Activated CD8-positive, alpha-beta T cell treated with anti-CD3 and anti-CD28 coated beads for 36 hours (primary cell): ENCODE results near the gene ATP6V1C2. TPM values are rescaled to one million over a fixed set of nuclear protein-coding genes. Genes with fewer than 3 reads are reported as not detected.

Source experiments
- ATAC-seq: fragments of 200-7000 bp; cut with Tn5 transposase; one replicate; pipeline ENCODE4 v1.10.0; 2021; ENCODE audit warnings: mild to moderate bottlenecking, moderate library complexity
- CTCF ChIA-PET: fragments of 350-600 bp; sonication (Branson Sonifier 250); formaldehyde crosslinking; loops from one replicate; lab custom pipeline; 2021; ENCODE audit warnings: antibody characterized with exemption; lab: Charles Lee
- POLR2A ChIA-PET: fragments of 350-600 bp; sonication (Branson Sonifier 250); formaldehyde crosslinking; loops from one replicate; lab custom pipeline; 2021; ENCODE audit warnings: antibody characterized with exemption; lab: Charles Lee
- DNase-seq: peaks from one replicate; pipeline ENCODE4 v3.0.0-alpha.2; 2020
- H3K27ac Mint-ChIP-seq: one replicate; pipeline ENCODE4 v1.8.0; 2021; ENCODE audit warnings: mild to moderate bottlenecking, mixed read lengths
- H3K27me3 Mint-ChIP-seq: one replicate; pipeline ENCODE4 v1.8.0; 2021; ENCODE audit warnings: mixed read lengths
- H3K36me3 Mint-ChIP-seq: one replicate; pipeline ENCODE4 v1.8.0; 2021; ENCODE audit warnings: low read depth, mixed read lengths
- H3K4me1 Mint-ChIP-seq: one replicate; pipeline ENCODE4 v1.8.0; 2021; ENCODE audit warnings: low read depth, mixed read lengths
- H3K4me3 Mint-ChIP-seq: one replicate; pipeline ENCODE4 v1.8.0; 2021; ENCODE audit warnings: mild to moderate bottlenecking, moderate library complexity, mixed read lengths
- H3K9me3 Mint-ChIP-seq: one replicate; pipeline ENCODE4 v1.8.0; 2021; ENCODE audit warnings: mixed read lengths
- CTCF ChIP-seq: fragments of 200-600 bp; IDR thresholded peaks from one replicate; pipeline ENCODE4 v1.8.0; 2022; ENCODE audit warnings: antibody characterized with exemption, mild to moderate bottlenecking
- intact Hi-C: fragments of 100-400 bp; cut with micrococcal nuclease; formaldehyde crosslinking; loops from one replicate; pipeline ENCODE4 v1.10.0; 2022
- total RNA-seq, 2 experiments: library from RNA; stranded (reverse); gene quantifications; one replicate each; pipeline ENCODE4 v1.2.3, GENCODE V29; 2021

The ATP6V1C2 gene
- total RNA-seq, 2 experiments from 2014 or later = not detected

- DNase-seq (no peak), ATAC-seq (no peak)
- H3K4me1 Mint-ChIP-seq = peaks cover 22% of the 10 kb centered on the region
- H3K27ac Mint-ChIP-seq = peak overlapping the region; percentile 63
- no peak overlapping the region for H3K4me3 Mint-ChIP-seq
- intact Hi-C loops = no loop called here
- H3K36me3 Mint-ChIP-seq = peaks cover 77% of the 10 kb centered on the region
- ChIA-PET CTCF (interaction anchor here (1.1 to 1.9 kb wide), 2 partner anchors 10 to 40 kb away, joined by 6 read pairs; no protein-coding TSS in a partner anchor), POLR2A (interaction anchor here (0.6 to 1.3 kb wide), 2 partner anchors 69 to 864 kb away, joined by 3 read pairs; no protein-coding TSS in a partner anchor)
- no peak for TF ChIP-seq CTCF
- no peaks in the 10 kb centered on the region for H3K9me3 Mint-ChIP-seq
- H3K27me3 Mint-ChIP-seq = no peaks in the 10 kb centered on the region
These were observed 70.7 kb downstream of the ATP6V1C2 start for GRCh38 chr2:10792001-10792634.

GRCh38 chr2:10792660-10793400 is 71.4 kb downstream of the ATP6V1C2 start:
- no peak for ATAC-seq
- no peak for TF ChIP-seq CTCF
- Mint-ChIP-seq H3K27ac (peak overlapping the region; percentile 6), H3K4me1 (peaks cover 24% of the 10 kb centered on the region), H3K9me3 (no peaks in the 10 kb centered on the region), H3K27me3 (no peaks in the 10 kb centered on the region), H3K4me3 (no peak overlapping the region), H3K36me3 (peaks cover 76% of the 10 kb centered on the region)
- ChIA-PET CTCF (interaction anchor here (1.1 kb wide), 1 partner anchor 39 kb away, joined by 6 read pairs; no protein-coding TSS in a partner anchor), POLR2A (interaction anchor here (1.2 to 1.3 kb wide), 2 partner anchors 19 to 70 kb away, joined by 3 read pairs; no protein-coding TSS in a partner anchor)
- no peak for DNase-seq
- intact Hi-C loops = no loop called here

- intact Hi-C loops = no loop called here
- Mint-ChIP-seq H3K4me1 (peaks cover 26% of the 10 kb centered on the region), H3K4me3 (no peak overlapping the region), H3K9me3 (no peaks in the 10 kb centered on the region), H3K27me3 (no peaks in the 10 kb centered on the region), H3K27ac (no peak overlapping the region), H3K36me3 (peaks cover 73% of the 10 kb centered on the region)
- TF ChIP-seq CTCF = no peak
- ATAC-seq (no peak), DNase-seq (no peak)
- POLR2A ChIA-PET = interaction anchor here (1.2 kb wide), 1 partner anchor 18 kb away, joined by 3 read pairs; no protein-coding TSS in a partner anchor
- CTCF ChIA-PET = no interaction called here
These were observed 72.4 kb downstream of the ATP6V1C2 start for GRCh38 chr2:10793816-10794215.

GRCh38 chr2:10794876-10795275 is 73.4 kb downstream of the ATP6V1C2 start:
- no peak overlapping the region for H3K4me3 Mint-ChIP-seq
- no peaks in the 10 kb centered on the region for H3K27me3 Mint-ChIP-seq
- H3K27ac Mint-ChIP-seq = no peak overlapping the region
- ChIA-PET POLR2A (interaction anchor here (0.7 kb wide), 1 partner anchor 15 kb away, joined by 3 read pairs; no protein-coding TSS in a partner anchor), CTCF (interaction anchor here (0.7 kb wide), 1 partner anchor 18 kb away, joined by 3 read pairs; the partner anchor contains the start of gene PDIA6)
- no peak for ATAC-seq
- no peak for TF ChIP-seq CTCF
- DNase-seq = no peak
- peaks cover 71% of the 10 kb centered on the region for H3K36me3 Mint-ChIP-seq
- H3K9me3 Mint-ChIP-seq = no peaks in the 10 kb centered on the region
- H3K4me1 Mint-ChIP-seq = peaks cover 26% of the 10 kb centered on the region
- intact Hi-C loops = no loop called here
